Left renal pelvis (tissue), 4 donors: ENCODE measurements around the gene MLPH. TPM values are rescaled to one million over a fixed set of nuclear protein-coding genes. Genes with fewer than 3 reads are reported as not detected.

ENCODE experiments used
- DNase-seq, 4 donors: peaks; one replicate each; pipeline ENCODE4 v3.0.0-alpha.2; 2013; ENCODE audit warnings: low read depth in 4 of 4, low spot score in 3 of 4
- polyA plus RNA-seq, 4 donors: library from polyadenylated mRNA; unstranded; fragments of 120-200 nt; gene quantifications; one replicate each; pipeline ENCODE4 v1.2.1, GENCODE V29; 2013; ENCODE audit not compliant: insufficient read length in 4 of 4

The MLPH gene
- polyA plus RNA-seq, 4 donors: 0.94 to 6.5 (median 3.1) TPM

DNA sequence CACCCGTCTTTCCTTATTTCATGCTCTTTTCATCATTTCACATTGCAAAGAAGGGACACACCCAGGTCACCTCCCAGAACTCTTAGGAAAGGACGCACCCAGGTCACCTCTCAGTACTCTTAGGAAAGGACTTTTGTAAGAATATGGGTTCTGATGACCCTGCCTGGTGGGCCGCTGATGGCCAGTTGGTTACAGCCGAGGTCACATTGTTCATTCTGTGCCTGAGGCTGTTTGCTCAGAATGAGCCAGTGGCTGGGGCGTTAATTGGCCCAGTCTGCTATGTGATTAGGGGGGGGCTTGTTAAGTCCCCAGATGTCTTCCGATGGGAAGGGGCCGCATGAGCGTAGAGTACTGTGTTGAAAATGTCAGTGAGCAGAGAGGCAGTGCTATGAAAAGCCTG is 9.4 kb downstream of the MLPH start:
- no peak for DNase-seq

- no peak for DNase-seq
Observed at GRCh38 chr2:237497009-237497837, 10.2 kb downstream of the MLPH start.

- DNase-seq: no peak
Observed at GRCh38 chr2:237497838-237498186, 10.8 kb downstream of the MLPH start.

GRCh38 chr2:237498341-237498740 is 11.3 kb downstream of the MLPH start:
- DNase-seq: no peak

DNA sequence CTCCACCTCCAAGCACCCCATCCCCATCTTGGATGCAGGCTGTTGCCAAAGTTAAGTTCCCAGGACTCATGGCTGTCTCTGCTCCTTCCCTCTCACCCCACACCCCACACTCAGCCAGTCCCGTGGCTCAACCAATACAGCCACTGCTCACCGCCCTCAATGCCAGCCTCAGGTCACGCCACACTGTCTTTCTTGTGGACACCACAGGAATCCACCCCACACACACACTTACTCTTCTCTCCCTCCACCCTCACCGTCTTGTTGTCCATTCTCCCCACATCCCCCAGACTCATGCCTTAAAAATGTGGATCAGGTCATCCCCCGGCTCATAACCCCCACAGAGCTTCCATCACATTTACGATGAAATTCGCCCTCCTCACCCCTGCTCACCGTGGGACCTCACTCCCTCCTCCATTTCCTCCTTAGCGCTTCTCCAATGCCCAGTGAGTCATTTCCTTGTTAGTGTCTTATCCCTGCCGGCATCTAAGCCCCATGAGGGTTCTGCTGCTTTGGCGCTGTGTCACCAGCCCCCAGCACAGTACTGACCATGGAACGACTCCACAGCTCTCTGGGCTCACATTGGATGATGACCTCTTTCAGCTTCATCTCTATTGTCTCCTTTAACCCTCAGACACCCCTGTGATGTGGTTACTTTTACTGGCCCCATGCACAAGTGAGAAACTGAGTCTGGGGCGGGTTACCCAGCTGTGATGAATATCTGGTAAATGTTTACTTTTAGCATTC is 13.8 kb downstream of the MLPH start:
- no peak for DNase-seq

DNA sequence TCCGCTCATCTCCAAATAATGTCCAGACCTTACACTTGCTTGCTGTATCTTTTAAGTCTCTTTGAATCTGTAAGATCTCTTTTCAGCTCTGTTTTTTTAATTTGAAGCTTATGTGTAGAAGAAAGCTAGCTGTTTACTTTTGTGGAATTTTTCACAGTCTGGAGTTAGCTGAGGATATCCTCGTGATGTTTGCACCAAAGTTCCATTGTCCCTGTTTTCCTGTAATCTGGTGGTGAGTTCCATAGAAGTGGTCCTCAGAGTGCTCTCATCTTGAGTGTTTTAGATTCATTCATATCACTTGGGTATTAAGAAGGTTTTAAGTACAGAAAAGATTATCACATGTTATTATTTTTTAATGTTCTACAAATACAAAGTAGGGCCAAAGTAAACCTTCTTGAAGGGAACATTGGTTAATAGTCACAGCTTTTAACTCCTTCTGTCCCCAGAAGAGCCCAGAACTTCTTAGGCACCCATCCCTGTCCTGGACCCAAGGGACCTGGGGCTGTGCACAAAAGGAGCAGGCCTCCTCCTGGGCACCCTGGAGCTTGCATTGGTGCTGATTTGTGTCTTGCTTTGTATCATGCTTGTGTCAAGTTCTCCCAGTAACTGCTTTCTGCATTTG is 15.0 kb downstream of the MLPH start:
- no peak for DNase-seq

DNA sequence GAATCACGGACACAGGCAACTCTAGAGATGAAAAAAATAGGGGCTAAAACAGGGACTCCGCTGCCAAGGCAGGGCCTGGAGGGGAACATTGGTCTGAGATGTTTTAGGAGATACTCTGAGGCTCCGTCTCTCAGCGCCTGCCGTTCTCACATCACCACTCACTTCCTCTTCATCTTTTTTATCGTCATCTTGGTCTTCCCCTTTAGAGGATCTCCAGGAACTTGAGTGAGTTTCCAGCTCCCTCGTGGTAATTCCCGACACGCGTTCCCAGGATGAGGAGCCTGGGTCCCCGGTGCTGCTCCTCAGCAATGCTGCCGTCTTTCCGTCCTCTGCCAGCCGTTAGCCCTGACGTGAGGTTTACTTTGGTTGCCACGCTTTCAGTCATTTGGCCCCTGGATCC is 16.1 kb downstream of the MLPH start:
- no peak for DNase-seq

- DNase-seq: no peak
Observed at GRCh38 chr2:237505188-237505939, 18.3 kb downstream of the MLPH start.

GRCh38 chr2:237507512-237507911 is 20.5 kb downstream of the MLPH start:
- DNase-seq: no peak

DNA sequence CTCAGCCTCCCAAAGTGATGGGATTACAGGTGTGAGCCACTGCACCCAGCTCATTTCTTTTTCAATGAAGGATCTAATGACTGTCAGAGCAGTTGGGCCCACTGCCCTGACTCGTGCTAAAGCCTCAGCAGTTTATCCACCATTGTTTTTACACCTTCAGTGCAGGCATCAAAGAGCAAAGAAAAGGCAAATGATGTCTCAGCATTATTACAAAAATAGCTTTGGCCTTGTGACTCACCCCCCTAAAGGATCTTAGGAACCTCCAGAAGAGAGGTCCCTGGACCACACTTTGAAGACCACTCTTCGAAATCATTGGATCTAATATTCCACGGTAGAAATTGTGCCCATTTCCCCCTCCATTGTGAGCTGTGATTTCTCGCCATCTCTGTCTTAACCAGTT is 21.3 kb downstream of the MLPH start:
- no peak for DNase-seq

GRCh38 chr2:237509151-237509550 is 22.1 kb downstream of the MLPH start:
- DNase-seq: no peak

DNA sequence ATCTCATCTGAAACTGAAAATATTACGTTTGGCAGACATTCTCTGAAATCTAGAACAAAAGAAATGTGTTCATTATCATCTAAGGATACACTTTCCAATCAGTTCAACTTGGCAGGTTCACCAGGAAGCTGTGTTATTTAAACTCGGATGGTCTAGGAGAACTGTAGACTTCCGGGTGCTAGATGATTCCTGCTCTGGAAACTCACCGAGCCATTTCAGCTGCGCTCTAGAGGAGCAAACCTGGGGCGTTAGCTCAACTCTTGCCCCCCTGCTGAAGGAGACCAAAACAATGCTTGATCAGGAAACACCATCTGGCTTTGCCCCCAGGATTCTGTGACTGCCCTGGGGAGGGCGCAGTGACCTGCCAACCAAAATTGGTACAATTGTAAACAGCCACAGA is 22.9 kb downstream of the MLPH start:
- DNase-seq: no peak

DNA sequence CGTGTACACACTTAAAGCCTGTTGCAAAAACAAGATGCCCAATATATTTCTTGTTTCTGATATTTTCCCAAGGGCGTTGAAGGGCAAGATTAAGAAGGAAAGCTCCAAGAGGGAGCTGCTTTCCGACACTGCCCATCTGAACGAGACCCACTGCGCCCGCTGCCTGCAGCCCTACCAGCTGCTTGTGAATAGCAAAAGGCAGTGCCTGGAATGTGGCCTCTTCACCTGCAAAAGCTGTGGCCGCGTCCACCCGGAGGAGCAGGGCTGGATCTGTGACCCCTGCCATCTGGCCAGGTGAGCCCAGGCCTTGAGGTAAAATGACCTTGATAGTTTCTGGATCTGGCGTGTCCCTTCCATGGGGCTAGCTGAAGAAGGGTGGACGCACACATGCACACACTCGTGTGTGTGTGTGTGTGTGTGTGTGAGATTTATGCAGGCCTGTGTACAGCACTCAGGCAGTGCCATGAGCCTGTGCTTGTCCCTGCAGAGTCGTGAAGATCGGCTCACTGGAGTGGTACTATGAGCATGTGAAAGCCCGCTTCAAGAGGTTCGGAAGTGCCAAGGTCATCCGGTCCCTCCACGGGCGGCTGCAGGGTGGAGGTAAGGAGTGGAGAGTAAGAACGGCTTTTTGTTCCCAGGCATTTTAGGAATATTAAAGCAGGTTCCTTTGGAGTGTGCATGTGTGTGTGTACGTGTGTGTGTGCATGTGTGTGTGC is 23.6 kb downstream of the MLPH start:
- no peak for DNase-seq

DNA sequence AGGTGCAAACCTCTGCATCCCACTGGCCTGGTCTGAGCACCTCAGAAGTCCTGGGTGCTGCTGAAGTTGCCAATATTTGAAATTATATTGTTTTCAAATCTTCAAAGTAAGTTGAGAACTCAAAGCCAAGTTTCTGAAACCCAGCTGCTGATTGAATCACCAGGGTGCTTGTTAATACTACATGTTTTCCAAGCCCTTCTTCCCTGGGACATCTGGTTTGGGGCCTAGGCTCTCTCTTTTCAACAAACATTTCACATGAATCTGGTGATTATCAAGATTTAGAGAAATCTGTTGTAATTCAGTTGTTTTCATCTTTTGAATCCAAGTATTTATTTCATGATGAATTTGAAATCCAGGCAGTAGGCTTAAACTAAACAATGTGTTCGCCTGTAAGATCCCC is 24.4 kb downstream of the MLPH start:
- no peak for DNase-seq

DNA sequence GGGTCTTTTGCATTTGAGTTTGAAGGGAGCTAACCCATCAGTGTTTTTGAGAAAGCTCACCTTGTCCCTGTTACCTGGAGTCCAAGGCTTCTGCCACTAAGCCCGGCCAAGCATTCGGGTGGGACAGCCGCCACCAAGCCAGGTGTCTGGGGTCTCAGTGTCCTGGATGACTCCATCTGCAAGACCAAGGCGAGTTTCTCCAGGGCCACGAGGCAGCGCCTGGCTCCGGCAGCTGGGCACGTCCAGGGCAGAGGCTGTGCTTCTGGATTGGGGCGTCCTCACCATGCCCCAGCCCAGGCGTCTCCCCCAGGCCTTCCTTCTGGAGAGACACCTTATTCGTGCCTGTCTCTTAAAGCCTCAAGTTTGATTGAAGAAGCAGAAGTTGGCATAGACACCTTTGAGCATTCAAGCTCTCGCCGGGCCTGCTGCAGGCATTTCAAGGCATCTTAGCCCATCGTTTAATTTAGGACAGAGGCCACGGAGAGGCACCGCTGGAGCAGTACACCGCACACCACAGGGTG is 24.9 kb downstream of the MLPH start:
- no peak for DNase-seq

GRCh38 chr2:237512774-237513466 is 25.9 kb downstream of the MLPH start:
- DNase-seq: peak; percentile 75 to 84 (median 82)

DNA sequence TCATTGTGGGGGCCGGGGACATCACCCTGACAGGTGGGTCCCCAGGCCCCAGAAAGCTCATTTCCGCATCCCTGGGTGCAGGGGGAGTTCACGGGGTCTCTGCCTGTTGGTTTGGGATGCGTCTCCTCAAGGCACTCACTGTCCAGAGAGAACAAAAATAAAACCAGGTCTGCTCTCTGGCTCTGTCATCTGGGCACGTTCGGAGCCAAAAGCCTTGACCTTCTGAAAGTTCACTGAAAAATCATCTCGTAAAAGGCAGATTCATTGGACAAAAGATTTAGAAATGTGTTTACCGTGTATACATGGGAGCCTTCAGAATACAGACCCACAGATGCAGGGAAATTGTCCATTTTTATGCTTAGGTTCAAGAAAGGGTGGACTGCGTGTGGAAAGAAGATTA is 26.6 kb downstream of the MLPH start:
- DNase-seq: no peak

- no peak for DNase-seq
Observed at GRCh38 chr2:237514474-237515130, 27.6 kb downstream of the MLPH start.

DNA sequence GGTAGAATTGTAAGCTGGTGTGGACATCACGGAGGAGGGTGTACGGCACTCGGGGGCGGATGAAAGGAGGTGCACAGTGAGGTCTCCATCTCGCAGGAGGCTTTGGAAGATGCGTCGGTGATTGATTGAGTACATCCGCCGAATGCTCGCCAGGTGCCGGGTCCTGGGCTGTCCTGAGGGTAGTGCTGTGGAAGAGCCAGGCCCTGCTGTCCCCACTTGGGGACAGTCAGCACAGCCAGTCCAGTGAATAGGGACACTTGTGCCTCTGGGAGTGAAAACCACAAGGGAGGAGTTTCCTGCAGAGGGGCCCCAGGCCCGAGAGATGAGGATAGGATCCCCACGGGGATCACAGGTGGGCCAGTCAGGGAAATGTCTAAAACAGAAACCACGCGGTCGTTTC is 28.1 kb downstream of the MLPH start:
- no peak for DNase-seq
